LNCaP clone FGC (cell line): ENCODE measurements around the gene PPP2R5B.

Source experiments
- DNase-seq: peaks from one replicate; pipeline ENCODE4 v3.0.0-alpha.2; 2011; ENCODE audit warnings: low read depth
- H3K4me3 ChIP-seq: 2 replicates; pipeline ENCODE4 v1.5.1; 2011; ENCODE audit warnings: mild to moderate bottlenecking, low read depth, low read length, control low read depth
- TF ChIP-seq, protein P1 (sequence below): IDR thresholded peaks from 2 replicates; pipeline ENCODE4 v1.5.1; 2012; ENCODE audit warnings: mild to moderate bottlenecking; ENCODE audit not compliant: control insufficient read depth, insufficient read depth; ENCODE audit errors: extremely low read depth

Gene PPP2R5B

DNA sequence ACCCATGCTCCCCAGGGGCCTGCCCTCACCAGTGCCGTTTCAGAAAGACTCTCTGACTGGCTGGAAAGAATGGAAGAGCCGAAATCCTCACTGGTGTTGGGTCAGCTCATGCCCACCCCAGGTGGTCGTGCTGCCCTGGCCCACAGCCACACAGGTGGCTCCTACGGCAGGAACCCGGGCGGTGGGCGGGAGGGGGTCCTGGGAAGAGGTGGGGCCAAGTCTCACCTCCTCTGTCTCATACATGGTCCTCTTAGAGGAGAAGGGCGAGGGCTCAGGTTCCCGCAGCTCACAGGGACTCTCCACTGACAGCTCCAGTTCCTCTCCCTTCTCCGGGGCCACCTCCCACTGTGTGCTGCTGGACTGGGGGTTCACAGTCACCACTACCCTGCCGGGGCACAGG lies 15.7 kb upstream of the PPP2R5B start:
- no peak overlapping the region for H3K4me3 ChIP-seq
- no peak for DNase-seq
- TF ChIP-seq, protein P1, sequence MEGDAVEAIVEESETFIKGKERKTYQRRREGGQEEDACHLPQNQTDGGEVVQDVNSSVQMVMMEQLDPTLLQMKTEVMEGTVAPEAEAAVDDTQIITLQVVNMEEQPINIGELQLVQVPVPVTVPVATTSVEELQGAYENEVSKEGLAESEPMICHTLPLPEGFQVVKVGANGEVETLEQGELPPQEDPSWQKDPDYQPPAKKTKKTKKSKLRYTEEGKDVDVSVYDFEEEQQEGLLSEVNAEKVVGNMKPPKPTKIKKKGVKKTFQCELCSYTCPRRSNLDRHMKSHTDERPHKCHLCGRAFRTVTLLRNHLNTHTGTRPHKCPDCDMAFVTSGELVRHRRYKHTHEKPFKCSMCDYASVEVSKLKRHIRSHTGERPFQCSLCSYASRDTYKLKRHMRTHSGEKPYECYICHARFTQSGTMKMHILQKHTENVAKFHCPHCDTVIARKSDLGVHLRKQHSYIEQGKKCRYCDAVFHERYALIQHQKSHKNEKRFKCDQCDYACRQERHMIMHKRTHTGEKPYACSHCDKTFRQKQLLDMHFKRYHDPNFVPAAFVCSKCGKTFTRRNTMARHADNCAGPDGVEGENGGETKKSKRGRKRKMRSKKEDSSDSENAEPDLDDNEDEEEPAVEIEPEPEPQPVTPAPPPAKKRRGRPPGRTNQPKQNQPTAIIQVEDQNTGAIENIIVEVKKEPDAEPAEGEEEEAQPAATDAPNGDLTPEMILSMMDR, result no peak

DNA sequence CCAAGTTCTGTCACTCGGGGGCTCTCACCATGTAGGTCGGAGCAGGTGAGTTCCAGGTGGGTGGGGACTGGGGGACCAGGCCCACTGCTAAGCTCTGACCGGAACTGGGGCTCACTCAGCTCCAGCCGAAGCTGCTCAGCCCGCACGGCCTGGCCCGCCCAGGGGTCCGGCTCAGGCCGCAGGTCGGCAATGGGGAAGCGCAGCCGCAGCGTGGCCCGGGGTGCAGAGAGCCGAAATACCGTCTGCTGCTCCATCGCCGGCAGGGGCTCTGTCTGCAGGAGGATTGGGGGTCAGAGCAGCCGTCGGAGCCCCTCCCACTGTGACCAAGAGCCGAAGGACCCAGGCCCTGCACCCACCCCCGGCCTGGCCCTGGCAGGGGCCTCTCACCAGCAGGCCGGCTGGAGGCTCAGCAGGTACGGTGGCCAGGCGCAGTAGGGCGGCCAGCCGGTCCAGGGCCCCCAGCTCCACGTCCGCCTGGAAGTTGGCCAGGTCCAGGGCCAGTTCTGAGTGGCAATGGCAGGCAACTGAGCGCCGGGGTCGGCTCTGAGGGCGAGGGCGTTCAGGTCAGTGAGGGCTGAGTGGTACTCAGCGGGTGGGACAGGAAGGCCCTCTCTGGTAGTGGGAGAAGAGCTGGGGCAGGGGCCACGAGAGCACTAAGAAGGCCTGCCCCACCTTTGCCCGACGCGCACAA lies 14.7 kb upstream of the PPP2R5B start:
- H3K4me3 ChIP-seq, result no peak overlapping the region
- no peak for DNase-seq
- TF ChIP-seq, protein P1, result no peak

DNA sequence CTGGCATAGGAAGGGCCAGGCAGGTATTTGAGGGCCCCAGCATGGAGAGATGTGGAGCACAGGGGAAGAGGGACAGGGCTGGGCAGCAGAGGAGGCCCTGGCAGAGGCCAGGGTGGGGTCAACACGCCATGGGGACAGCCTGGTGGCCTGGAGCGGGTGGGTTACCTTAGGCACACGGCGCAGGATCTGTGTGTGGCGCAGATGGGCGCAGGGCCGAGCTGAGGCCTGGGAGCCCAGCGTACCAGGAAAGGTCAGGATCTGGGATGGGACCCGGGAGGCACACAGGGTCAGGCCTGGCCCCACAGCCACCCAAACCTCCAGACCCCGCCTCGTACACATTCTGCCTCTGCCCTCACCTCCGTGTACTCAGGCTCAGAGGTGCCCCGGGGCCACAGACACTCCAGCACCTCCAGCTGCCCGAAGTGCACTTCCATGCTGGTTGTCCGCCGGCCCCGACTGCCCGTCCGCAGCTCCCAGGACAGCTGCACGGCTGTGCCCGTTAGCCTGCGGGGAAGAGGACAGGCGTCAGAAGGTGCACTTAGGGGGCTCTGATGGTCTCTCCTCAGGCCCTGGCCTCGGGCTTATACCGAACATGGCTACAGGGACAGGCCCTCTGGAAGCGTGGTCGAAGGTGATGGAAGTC lies 13.9 kb upstream of the PPP2R5B start:
- TF ChIP-seq, protein P1, result no peak
- no peak overlapping the region for H3K4me3 ChIP-seq
- no peak for DNase-seq

DNA sequence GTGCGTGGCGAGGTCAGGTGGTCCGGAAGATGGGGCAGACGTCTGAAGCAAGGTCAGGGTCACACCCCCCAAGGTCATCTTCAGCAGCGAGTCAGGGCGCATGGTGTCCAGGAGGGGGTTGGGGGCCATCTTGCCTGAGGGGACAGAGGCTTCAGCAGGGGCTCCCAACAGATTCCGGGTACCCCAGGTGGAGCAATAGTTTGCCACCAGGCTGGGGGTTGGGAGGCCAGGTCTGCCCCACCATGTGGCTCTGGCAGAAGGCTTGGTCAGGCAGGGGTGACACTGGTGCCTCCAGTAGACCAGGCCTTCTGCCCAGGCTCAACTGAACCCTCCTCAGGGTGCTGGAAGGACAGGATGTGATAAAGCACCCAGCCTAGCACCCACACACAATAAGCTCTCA lies 13.3 kb upstream of the PPP2R5B start:
- no peak overlapping the region for H3K4me3 ChIP-seq
- DNase-seq, result no peak
- TF ChIP-seq, protein P1, result no peak

DNA sequence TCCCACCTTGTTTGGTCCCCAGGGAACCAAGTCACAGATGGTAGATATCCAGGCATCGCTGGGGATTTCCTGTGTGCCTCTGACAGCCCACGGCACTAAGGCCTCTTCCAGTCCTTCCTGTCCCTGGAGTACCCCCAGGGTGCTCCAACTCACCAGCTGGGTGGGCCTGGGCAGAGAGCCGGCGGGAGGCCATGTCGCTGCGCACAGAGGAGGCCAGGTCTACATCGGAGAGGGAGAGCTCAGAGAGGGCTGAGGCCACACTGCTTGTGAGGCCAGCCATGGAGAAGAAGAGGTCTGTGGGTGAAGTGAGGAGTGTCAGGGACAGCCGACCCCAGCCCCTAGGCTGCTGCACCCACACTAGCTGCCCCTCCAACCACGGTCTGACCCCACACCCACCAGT lies 12.8 kb upstream of the PPP2R5B start:
- TF ChIP-seq, protein P1, result no peak
- H3K4me3 ChIP-seq, result no peak overlapping the region
- no peak for DNase-seq

DNA sequence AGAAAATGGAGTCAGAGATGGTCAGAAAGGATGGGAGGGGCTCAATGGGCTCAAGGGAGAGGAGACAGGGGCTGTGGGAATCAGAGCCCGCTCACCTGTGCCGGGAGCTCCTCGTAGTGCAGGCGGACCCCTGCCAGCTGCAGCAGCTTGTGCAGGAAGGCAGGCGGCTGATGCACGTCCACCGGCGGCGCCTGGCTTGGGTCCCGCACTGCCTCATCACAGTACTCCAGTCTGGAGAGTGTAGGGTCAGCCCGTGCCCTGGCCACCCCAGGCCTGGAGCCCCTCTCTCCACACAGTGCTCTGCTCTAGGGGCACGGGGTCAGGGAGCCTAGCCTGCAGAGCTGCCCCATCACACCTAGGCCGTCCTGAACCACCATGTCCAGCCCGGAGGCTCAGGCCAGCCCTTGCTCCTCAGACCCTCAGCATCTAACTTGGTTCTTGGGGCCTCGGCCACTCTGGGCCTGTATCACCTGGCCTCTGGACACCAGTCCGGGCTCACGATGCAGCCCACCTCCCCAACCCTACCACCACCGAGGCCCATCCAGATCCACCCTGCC lies 11.2 kb upstream of the PPP2R5B start:
- TF ChIP-seq, protein P1, result no peak
- no peak for DNase-seq
- H3K4me3 ChIP-seq, result no peak overlapping the region
